Measurements from ENCODE around the gene MGMT. TPM values are rescaled to one million over a fixed set of nuclear protein-coding genes. Genes with fewer than 3 reads are reported as not detected.

The MGMT gene
- total RNA-seq, 2 experiments from 2014 or later, result 9.0 to 9.6 TPM

- Mint-ChIP-seq H3K4me3 (no peak overlapping the region), H3K9me3 (no peaks in the 10 kb centered on the region), H3K4me1 (ENCODE audit: low read depth) (no peaks in the 10 kb centered on the region), H3K27me3 (no peaks in the 10 kb centered on the region), H3K36me3 (ENCODE audit: low read depth) (no peaks in the 10 kb centered on the region), H3K27ac (no peak overlapping the region)
- POLR2A ChIA-PET, result no interaction called here
- CTCF ChIA-PET, result no interaction called here
- DNase-seq, result no peak
- no peak overlapping the region for H3K4me3 ChIP-seq (ENCODE audit: low read length)
- no peaks in the 10 kb centered on the region for H3K27me3 ChIP-seq (ENCODE audit: control insufficient read depth in 1 of 2, insufficient read depth in 2 of 2, low read length in 2 of 2)
- ATAC-seq (ENCODE audit: poor library complexity), result no peak
- H3K4me1 ChIP-seq (ENCODE audit: insufficient read depth, low read length), result no peaks in the 10 kb centered on the region
- H3K9me3 ChIP-seq (ENCODE audit: control insufficient read depth in 1 of 2, insufficient read depth in 1 of 2, low read length in 2 of 2), result peaks cover 0 to 10% of the 10 kb centered on the region in 2 experiments
- TF ChIP-seq, protein P1, sequence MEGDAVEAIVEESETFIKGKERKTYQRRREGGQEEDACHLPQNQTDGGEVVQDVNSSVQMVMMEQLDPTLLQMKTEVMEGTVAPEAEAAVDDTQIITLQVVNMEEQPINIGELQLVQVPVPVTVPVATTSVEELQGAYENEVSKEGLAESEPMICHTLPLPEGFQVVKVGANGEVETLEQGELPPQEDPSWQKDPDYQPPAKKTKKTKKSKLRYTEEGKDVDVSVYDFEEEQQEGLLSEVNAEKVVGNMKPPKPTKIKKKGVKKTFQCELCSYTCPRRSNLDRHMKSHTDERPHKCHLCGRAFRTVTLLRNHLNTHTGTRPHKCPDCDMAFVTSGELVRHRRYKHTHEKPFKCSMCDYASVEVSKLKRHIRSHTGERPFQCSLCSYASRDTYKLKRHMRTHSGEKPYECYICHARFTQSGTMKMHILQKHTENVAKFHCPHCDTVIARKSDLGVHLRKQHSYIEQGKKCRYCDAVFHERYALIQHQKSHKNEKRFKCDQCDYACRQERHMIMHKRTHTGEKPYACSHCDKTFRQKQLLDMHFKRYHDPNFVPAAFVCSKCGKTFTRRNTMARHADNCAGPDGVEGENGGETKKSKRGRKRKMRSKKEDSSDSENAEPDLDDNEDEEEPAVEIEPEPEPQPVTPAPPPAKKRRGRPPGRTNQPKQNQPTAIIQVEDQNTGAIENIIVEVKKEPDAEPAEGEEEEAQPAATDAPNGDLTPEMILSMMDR (IDR thresholded peaks at IDR 0.05), result no peak
- H3K27ac ChIP-seq (ENCODE audit: low read depth in 1 of 2, low read length in 2 of 2), result no peak overlapping the region
- H3K36me3 ChIP-seq (ENCODE audit: insufficient read depth, low read length), result no peaks in the 10 kb centered on the region
- intact Hi-C loops (cut with DNase I, micrococcal nuclease), result no loop called here
Measured at GRCh38 chr10:129693382-129693781, 226.3 kb downstream of the MGMT start.

GRCh38 chr10:129694184-129694583 is 227.1 kb downstream of the MGMT start:
- no peaks in the 10 kb centered on the region for H3K4me1 ChIP-seq (ENCODE audit: insufficient read depth, low read length)
- Mint-ChIP-seq H3K4me1 (ENCODE audit: low read depth) (no peaks in the 10 kb centered on the region), H3K27ac (no peak overlapping the region), H3K9me3 (no peaks in the 10 kb centered on the region), H3K4me3 (no peak overlapping the region), H3K27me3 (no peaks in the 10 kb centered on the region), H3K36me3 (ENCODE audit: low read depth) (no peaks in the 10 kb centered on the region)
- no peak overlapping the region for H3K4me3 ChIP-seq (ENCODE audit: low read length)
- DNase-seq (no peak), ATAC-seq (ENCODE audit: poor library complexity) (no peak)
- ChIA-PET POLR2A (no interaction called here), CTCF (no interaction called here)
- H3K27me3 ChIP-seq (ENCODE audit: control insufficient read depth in 1 of 2, insufficient read depth in 2 of 2, low read length in 2 of 2), result no peaks in the 10 kb centered on the region
- H3K27ac ChIP-seq (ENCODE audit: low read depth in 1 of 2, low read length in 2 of 2), result no peak overlapping the region
- peaks cover 0 to 10% of the 10 kb centered on the region in 2 experiments for H3K9me3 ChIP-seq (ENCODE audit: control insufficient read depth in 1 of 2, insufficient read depth in 1 of 2, low read length in 2 of 2)
- no peaks in the 10 kb centered on the region for H3K36me3 ChIP-seq (ENCODE audit: insufficient read depth, low read length)
- TF ChIP-seq, protein P1 (IDR thresholded peaks at IDR 0.05), result no peak
- intact Hi-C loops (cut with DNase I, micrococcal nuclease), result no loop called here

- Mint-ChIP-seq H3K9me3 (no peaks in the 10 kb centered on the region), H3K27ac (no peak overlapping the region), H3K4me1 (ENCODE audit: low read depth) (no peaks in the 10 kb centered on the region), H3K36me3 (ENCODE audit: low read depth) (no peaks in the 10 kb centered on the region), H3K27me3 (no peaks in the 10 kb centered on the region), H3K4me3 (no peak overlapping the region)
- DNase-seq (no peak), ATAC-seq (ENCODE audit: poor library complexity) (no peak)
- Histone ChIP-seq H3K9me3 (ENCODE audit: control insufficient read depth in 1 of 2, insufficient read depth in 1 of 2, low read length in 2 of 2) (peaks cover 0 to 10% of the 10 kb centered on the region in 2 experiments), H3K36me3 (ENCODE audit: insufficient read depth, low read length) (no peaks in the 10 kb centered on the region), H3K4me1 (ENCODE audit: insufficient read depth, low read length) (no peaks in the 10 kb centered on the region), H3K4me3 (ENCODE audit: low read length) (no peak overlapping the region), H3K27ac (ENCODE audit: low read depth in 1 of 2, low read length in 2 of 2) (no peak overlapping the region), H3K27me3 (ENCODE audit: control insufficient read depth in 1 of 2, insufficient read depth in 2 of 2, low read length in 2 of 2) (no peaks in the 10 kb centered on the region)
- POLR2A ChIA-PET, result no interaction called here
- intact Hi-C loops (cut with DNase I, micrococcal nuclease), result no loop called here
- CTCF ChIA-PET, result no interaction called here
- TF ChIP-seq, protein P1 (IDR thresholded peaks at IDR 0.05), result no peak
Measured at GRCh38 chr10:129694691-129695243, 227.7 kb downstream of the MGMT start.
